Measurements from ENCODE around the gene BIRC5.

DNA sequence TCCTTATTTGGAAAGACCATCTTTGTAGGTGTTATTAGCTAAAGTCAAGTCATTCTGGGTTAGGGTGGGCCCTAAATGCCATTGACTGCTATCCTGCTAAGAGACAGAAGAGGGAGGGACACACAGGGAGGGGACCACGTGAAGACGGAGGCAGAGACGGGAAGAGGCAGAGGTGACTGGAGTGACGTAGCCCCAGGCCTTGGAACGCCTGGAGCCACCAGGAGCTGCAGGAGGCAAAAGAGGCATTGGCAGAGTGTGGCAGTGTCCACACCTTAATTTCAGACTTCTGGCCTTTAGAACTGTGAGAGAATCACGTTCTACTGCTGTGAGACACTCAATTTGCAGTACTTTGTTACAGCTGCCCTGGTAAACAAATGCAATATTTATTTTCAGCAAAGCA lies 13.6 kb upstream of the BIRC5 start:
- TF ChIP-seq TCF7L2 (IDR thresholded peaks at IDR 0.05; ENCODE audit: low read depth, low read length) (no peak), POLR2AphosphoS5 (IDR thresholded peaks at IDR 0.05; ENCODE audit: low read depth, low read length) (no peak)
- TF ChIP-seq, protein P1, sequence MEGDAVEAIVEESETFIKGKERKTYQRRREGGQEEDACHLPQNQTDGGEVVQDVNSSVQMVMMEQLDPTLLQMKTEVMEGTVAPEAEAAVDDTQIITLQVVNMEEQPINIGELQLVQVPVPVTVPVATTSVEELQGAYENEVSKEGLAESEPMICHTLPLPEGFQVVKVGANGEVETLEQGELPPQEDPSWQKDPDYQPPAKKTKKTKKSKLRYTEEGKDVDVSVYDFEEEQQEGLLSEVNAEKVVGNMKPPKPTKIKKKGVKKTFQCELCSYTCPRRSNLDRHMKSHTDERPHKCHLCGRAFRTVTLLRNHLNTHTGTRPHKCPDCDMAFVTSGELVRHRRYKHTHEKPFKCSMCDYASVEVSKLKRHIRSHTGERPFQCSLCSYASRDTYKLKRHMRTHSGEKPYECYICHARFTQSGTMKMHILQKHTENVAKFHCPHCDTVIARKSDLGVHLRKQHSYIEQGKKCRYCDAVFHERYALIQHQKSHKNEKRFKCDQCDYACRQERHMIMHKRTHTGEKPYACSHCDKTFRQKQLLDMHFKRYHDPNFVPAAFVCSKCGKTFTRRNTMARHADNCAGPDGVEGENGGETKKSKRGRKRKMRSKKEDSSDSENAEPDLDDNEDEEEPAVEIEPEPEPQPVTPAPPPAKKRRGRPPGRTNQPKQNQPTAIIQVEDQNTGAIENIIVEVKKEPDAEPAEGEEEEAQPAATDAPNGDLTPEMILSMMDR (IDR thresholded peaks at IDR 0.05): no peak
